T-helper 1 cell treated with Interleukin-12 subunit alpha and Interleukin-12 subunit beta and Interleukin-4 antibody, amounts not matched to agents 30 μg/mL and 1 μg/mL, for 36 hours (primary cell): Measurements from ENCODE around the gene KRAS.

ENCODE experiments used
- H3K27ac Mint-ChIP-seq: one replicate; pipeline ENCODE4 v1.8.0; 2021; ENCODE audit warnings: mild to moderate bottlenecking, mixed read lengths
- H3K27me3 Mint-ChIP-seq: one replicate; pipeline ENCODE4 v1.8.0; 2021; ENCODE audit warnings: low read depth, mixed read lengths
- H3K36me3 Mint-ChIP-seq: one replicate; pipeline ENCODE4 v1.8.0; 2021; ENCODE audit warnings: low read depth, mixed read lengths
- H3K4me1 Mint-ChIP-seq: one replicate; pipeline ENCODE4 v1.8.0; 2021; ENCODE audit warnings: low read depth, mixed read lengths
- H3K4me3 Mint-ChIP-seq: one replicate; pipeline ENCODE4 v1.8.0; 2021; ENCODE audit warnings: mild to moderate bottlenecking, moderate library complexity, mixed read lengths
- H3K9me3 Mint-ChIP-seq: one replicate; pipeline ENCODE4 v1.8.0; 2021; ENCODE audit warnings: mixed read lengths

KRAS gene

GRCh38 chr12:25195056-25195971, 55.4 kb downstream of the KRAS start, which contains the start of the genes DNAI7 and ETFRF1:
TSS of gene DNAI7 (minus strand) at chr12:25195160. CDS start at chr12:25195078, 82 bp downstream.
TSS of gene ETFRF1 (plus strand) at chr12:25195237. CDS start at chr12:25203957, 8,720 bp downstream.
- Mint-ChIP-seq H3K4me1 (peaks cover 23% of the 10 kb centered on the region), H3K9me3 (no peaks in the 10 kb centered on the region), H3K27ac (peak within 1 kb of the TSS; percentile 92)

GRCh38 chr12:25194722-25195055, 56.0 kb downstream of the KRAS start:
- Mint-ChIP-seq H3K27ac (peak overlapping the region; percentile 92), H3K4me3 (peak overlapping the region; percentile 99), H3K4me1 (peaks cover 23% of the 10 kb centered on the region), H3K27me3 (peaks cover 5% of the 10 kb centered on the region), H3K9me3 (no peaks in the 10 kb centered on the region), H3K36me3 (peaks cover 6% of the 10 kb centered on the region)

More at GRCh38 chr12:25195056-25195971, 55.4 kb downstream of the KRAS start, which contains the start of the genes DNAI7 and ETFRF1:
- peaks cover 12% of the 10 kb centered on the region for H3K36me3 Mint-ChIP-seq
- peak within 1 kb of the TSS; percentile 99 for H3K4me3 Mint-ChIP-seq
- H3K27me3 Mint-ChIP-seq, result peaks cover 5% of the 10 kb centered on the region

DNA sequence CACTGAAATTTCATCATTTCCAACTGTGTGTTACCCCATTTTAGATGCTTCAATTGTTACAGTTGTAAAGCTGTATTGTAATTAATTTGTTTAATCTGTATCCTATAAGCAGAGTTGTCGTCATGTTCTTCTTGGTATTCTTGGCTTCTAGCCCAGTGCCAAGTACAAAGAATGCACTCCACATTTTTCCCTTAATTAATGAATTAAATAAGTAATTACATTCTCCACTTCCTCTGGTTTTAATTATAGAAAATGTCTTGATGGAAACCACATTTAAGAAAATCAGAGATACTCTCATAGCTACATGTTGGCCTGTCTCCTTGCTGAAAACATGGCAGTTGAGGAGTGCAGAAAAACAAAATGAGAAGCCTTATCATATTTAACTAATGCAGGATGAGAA, 56.5 kb downstream of the KRAS start:
- H3K4me3 Mint-ChIP-seq, result peak overlapping the region; percentile 99
- peaks cover 23% of the 10 kb centered on the region for H3K4me1 Mint-ChIP-seq
- H3K36me3 Mint-ChIP-seq, result peaks cover 4% of the 10 kb centered on the region
- peaks cover 5% of the 10 kb centered on the region for H3K27me3 Mint-ChIP-seq
- peak overlapping the region; percentile 92 for H3K27ac Mint-ChIP-seq
- H3K9me3 Mint-ChIP-seq, result no peaks in the 10 kb centered on the region

GRCh38 chr12:25190793-25191192, 59.9 kb downstream of the KRAS start:
- H3K4me1 Mint-ChIP-seq, result peaks cover 32% of the 10 kb centered on the region
- H3K4me3 Mint-ChIP-seq, result no peak overlapping the region
- peaks cover 4% of the 10 kb centered on the region for H3K36me3 Mint-ChIP-seq
- H3K27me3 Mint-ChIP-seq, result peaks cover 5% of the 10 kb centered on the region
- H3K9me3 Mint-ChIP-seq, result no peaks in the 10 kb centered on the region
- H3K27ac Mint-ChIP-seq, result no peak overlapping the region

DNA sequence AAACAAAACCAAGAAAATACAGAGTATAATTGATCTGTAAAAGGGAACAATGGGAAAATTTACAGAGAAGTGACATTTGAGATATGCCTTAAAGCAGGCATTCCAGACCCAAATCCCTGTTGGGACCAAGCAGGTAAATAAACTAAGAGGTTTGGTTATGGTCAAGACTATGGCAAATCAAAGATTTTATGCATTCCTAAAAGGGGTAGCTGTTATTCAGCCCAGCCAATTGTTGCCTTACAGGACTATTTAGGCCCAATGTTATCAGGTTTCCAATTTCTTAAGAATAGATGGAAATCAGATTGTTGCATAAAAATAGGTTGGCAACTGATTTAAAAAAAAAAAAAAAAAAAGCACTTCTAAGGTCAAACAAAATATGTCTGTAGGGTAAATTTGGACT, 61.1 kb downstream of the KRAS start:
- H3K4me1 Mint-ChIP-seq, result peaks cover 20% of the 10 kb centered on the region
- no peaks in the 10 kb centered on the region for H3K36me3 Mint-ChIP-seq
- no peaks in the 10 kb centered on the region for H3K9me3 Mint-ChIP-seq
- peaks cover 5% of the 10 kb centered on the region for H3K27me3 Mint-ChIP-seq
- no peak overlapping the region for H3K4me3 Mint-ChIP-seq
- no peak overlapping the region for H3K27ac Mint-ChIP-seq

DNA sequence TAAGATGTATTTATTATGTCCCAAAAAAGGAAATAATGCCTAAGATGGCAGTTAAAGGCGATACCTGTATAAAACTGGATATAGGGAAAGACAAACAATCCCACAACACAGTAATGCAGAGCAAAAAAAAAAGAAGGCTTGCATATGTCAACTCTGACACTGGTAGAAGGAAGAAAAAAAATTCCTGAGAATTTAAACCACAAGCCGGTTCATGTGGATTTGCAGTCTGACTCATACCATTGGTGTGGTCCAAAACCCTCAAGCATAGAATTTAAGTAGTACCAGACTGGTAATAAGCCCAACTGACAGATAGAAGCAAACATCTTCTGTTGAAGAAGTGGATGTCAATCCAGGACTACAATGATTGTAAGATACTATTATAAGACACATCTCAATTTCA, 62.9 kb downstream of the KRAS start:
- H3K27me3 Mint-ChIP-seq, result peaks cover 5% of the 10 kb centered on the region
- H3K9me3 Mint-ChIP-seq, result no peaks in the 10 kb centered on the region
- no peak overlapping the region for H3K4me3 Mint-ChIP-seq
- H3K4me1 Mint-ChIP-seq, result peaks cover 12% of the 10 kb centered on the region
- no peak overlapping the region for H3K27ac Mint-ChIP-seq
- no peaks in the 10 kb centered on the region for H3K36me3 Mint-ChIP-seq

DNA sequence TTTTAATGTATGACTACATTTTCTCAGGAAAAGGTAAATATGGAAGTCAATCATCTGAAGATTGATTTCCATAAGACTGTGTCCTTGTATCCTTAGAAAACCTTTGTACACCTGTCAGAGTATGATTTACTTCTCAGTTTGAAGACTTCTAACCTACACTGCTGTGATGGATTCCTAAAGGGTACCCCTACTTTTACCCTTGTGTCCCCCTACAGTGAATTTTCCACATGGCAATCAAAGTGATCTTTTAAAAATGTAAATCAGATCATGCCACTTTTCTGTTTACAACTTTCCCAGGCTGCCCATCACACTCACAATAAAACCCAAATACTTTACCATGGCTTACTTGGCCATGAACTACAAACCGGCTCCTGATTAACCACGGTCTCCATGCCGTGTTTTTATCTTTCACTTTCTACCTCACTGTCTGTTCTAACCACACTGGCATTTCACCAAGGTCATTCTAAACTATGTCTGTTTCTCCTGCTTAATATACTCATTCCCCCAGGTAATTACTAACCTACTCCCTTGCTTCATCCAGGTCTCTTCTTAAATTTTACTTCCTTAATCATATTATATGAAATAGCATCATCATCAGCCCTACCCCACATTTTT, 63.8 kb downstream of the KRAS start:
- Mint-ChIP-seq H3K36me3 (no peaks in the 10 kb centered on the region), H3K4me1 (peaks cover 12% of the 10 kb centered on the region), H3K9me3 (no peaks in the 10 kb centered on the region), H3K27ac (peak overlapping the region; percentile 12), H3K27me3 (peaks cover 5% of the 10 kb centered on the region), H3K4me3 (peak overlapping the region; percentile 46)

DNA sequence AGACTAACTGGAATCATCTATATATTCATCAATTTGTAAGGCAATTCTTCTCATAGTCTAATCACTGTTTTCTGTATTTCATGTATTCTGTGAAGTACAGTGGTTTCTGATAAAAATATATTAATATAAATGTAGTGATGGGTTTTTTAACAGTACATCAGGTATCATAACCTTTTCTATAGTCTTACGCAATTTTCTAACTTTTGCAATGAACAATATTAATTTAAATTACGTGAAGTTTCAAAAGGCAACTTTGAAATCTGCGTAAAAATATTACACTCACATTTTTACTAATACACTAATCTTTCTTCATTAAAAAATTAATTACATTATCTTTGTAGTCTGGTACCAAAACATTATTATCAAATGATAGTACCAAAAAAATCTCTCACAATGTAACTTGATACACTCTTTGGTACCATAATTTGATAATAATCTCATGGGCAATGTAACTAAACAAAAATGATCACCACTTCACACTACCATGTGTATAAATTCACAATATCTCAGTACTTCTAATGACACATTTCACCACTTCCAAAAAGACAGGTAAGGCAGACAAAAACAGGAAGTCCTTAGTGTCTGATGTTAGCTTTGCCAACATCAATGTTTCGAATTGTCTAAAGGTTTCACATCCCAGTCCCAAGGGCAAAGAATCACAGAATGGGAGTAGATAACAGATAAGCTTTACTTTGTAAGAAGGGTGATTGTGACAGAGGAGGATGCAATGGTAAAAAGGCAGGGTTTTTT, 64.5 kb downstream of the KRAS start:
- peak overlapping the region; percentile 2 for H3K27ac Mint-ChIP-seq
- H3K27me3 Mint-ChIP-seq, result peaks cover 5% of the 10 kb centered on the region
- no peaks in the 10 kb centered on the region for H3K36me3 Mint-ChIP-seq
- H3K4me3 Mint-ChIP-seq, result peak overlapping the region; percentile 13
- H3K4me1 Mint-ChIP-seq, result peaks cover 12% of the 10 kb centered on the region
- H3K9me3 Mint-ChIP-seq, result no peaks in the 10 kb centered on the region

GRCh38 chr12:25184132-25184531, 66.6 kb downstream of the KRAS start:
- no peaks in the 10 kb centered on the region for H3K9me3 Mint-ChIP-seq
- no peak overlapping the region for H3K27ac Mint-ChIP-seq

DNA sequence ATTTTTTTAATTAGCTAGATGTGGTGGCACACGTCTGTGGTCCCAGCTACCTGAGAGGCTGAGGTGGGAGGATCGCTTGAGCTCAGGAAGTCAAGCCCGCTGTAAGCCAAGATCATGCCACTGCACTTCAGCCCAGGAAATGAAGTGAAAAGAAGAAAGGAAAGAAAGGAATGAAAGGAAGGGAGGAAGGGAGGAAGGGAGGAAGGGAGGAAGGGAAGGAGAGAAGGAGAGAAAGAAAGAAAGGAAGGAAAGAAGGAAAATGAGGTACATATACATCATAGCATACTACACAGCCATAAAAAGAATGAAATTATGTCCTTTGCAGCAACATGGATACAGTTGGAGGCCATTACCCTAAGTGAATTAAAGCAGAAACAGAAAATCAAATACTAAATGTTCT, 68.0 kb downstream of the KRAS start:
- no peaks in the 10 kb centered on the region for H3K9me3 Mint-ChIP-seq
- no peak overlapping the region for H3K27ac Mint-ChIP-seq
- H3K4me1 Mint-ChIP-seq, result peaks cover 12% of the 10 kb centered on the region
- H3K27me3 Mint-ChIP-seq, result peaks cover 13% of the 10 kb centered on the region
- H3K4me3 Mint-ChIP-seq, result no peak overlapping the region
- no peaks in the 10 kb centered on the region for H3K36me3 Mint-ChIP-seq

More at GRCh38 chr12:25184132-25184531, 66.6 kb downstream of the KRAS start:
- Mint-ChIP-seq H3K27me3 (peaks cover 7% of the 10 kb centered on the region), H3K4me3 (no peak overlapping the region), H3K4me1 (peaks cover 12% of the 10 kb centered on the region), H3K36me3 (no peaks in the 10 kb centered on the region)

DNA sequence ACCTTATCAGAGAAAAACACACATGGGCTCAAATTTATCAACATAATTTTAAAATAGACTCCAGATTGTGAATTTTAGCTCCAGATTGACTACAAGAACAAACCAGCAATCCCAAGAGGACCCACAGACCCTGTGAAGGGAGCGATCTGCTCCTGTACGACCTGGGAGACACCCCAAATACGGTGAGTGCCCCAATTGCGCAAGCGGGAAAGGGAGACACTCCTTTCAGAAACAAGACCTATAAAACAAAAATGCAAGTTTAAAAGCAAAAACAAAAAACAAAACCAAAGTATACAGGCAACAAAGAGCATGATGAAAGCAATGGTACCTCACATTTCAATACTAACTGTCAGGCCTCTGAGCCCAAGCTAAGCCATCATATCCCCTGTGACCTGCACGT, 87.9 kb downstream of the KRAS start:
- no peaks in the 10 kb centered on the region for H3K4me1 Mint-ChIP-seq
- H3K9me3 Mint-ChIP-seq, result no peaks in the 10 kb centered on the region
- H3K27ac Mint-ChIP-seq, result no peak overlapping the region
- H3K36me3 Mint-ChIP-seq, result no peaks in the 10 kb centered on the region
- no peak overlapping the region for H3K4me3 Mint-ChIP-seq
- peaks cover 9% of the 10 kb centered on the region for H3K27me3 Mint-ChIP-seq

DNA sequence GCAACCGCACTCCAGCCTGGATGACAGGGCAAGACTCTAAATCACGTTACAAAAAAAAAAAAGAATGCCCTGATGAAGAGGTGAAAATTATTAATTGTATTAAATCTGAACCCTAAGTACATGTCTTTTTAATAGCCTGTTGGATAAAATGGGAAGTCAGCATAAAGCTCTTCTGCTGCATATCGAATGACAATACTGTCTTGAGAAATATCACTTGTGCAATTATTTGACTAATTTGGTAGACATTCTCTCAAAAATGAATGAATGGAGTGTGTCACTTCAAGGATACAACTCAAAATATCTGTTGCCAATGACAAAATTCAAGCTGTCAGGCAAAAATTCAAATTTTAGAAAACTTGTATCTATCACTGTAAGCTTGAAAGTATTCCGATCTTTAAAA, 94.7 kb downstream of the KRAS start:
- no peaks in the 10 kb centered on the region for H3K9me3 Mint-ChIP-seq
- H3K4me3 Mint-ChIP-seq, result no peak overlapping the region
- H3K27me3 Mint-ChIP-seq, result peaks cover 14% of the 10 kb centered on the region
- H3K4me1 Mint-ChIP-seq, result peaks cover 5% of the 10 kb centered on the region
- H3K36me3 Mint-ChIP-seq, result no peaks in the 10 kb centered on the region
- no peak overlapping the region for H3K27ac Mint-ChIP-seq

GRCh38 chr12:25155022-25155576, 95.6 kb downstream of the KRAS start:
- Mint-ChIP-seq H3K4me3 (no peak overlapping the region), H3K27ac (no peak overlapping the region), H3K9me3 (no peaks in the 10 kb centered on the region), H3K36me3 (no peaks in the 10 kb centered on the region), H3K27me3 (peaks cover 9% of the 10 kb centered on the region), H3K4me1 (peaks cover 5% of the 10 kb centered on the region)
